ENCODE results near the gene HUWE1. TPM values are rescaled to one million over a fixed set of nuclear protein-coding genes. Genes with fewer than 3 reads are reported as not detected.

The HUWE1 gene
- total and polyA plus RNA-seq, 7 donors = 34.4 to 253 (median 132) TPM

GRCh38 chrX:53561912-53562311 lies 124.6 kb downstream of the HUWE1 start:
- no peak overlapping the region for H3K27ac ChIP-seq
- DNase-seq = no peak
- peaks cover 14 to 96% of the 10 kb centered on the region in 2 donors for H3K36me3 ChIP-seq (ENCODE audit: insufficient read depth in 1 of 2, low read depth in 1 of 2)
- no peaks in the 10 kb centered on the region for H3K4me1 ChIP-seq
- 63 to 95% (median 91%) methylated on average over 3 of the region's 3 CpGs for WGBS, 3 donors
- TF ChIP-seq, protein P1, sequence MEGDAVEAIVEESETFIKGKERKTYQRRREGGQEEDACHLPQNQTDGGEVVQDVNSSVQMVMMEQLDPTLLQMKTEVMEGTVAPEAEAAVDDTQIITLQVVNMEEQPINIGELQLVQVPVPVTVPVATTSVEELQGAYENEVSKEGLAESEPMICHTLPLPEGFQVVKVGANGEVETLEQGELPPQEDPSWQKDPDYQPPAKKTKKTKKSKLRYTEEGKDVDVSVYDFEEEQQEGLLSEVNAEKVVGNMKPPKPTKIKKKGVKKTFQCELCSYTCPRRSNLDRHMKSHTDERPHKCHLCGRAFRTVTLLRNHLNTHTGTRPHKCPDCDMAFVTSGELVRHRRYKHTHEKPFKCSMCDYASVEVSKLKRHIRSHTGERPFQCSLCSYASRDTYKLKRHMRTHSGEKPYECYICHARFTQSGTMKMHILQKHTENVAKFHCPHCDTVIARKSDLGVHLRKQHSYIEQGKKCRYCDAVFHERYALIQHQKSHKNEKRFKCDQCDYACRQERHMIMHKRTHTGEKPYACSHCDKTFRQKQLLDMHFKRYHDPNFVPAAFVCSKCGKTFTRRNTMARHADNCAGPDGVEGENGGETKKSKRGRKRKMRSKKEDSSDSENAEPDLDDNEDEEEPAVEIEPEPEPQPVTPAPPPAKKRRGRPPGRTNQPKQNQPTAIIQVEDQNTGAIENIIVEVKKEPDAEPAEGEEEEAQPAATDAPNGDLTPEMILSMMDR (IDR thresholded peaks at IDR 0.05) = no peak
- ATAC-seq = no peak
- peaks cover 0 to 3% (median 0%) of the 10 kb centered on the region in 3 donors for H3K27me3 ChIP-seq (ENCODE audit: insufficient read depth in 3 of 3, low read length in 2 of 3)
- intact Hi-C loops (cut with DNase I) = no loop called here
- H3K9me3 ChIP-seq = no peaks in the 10 kb centered on the region
- no peak overlapping the region for H3K4me3 ChIP-seq

DNA sequence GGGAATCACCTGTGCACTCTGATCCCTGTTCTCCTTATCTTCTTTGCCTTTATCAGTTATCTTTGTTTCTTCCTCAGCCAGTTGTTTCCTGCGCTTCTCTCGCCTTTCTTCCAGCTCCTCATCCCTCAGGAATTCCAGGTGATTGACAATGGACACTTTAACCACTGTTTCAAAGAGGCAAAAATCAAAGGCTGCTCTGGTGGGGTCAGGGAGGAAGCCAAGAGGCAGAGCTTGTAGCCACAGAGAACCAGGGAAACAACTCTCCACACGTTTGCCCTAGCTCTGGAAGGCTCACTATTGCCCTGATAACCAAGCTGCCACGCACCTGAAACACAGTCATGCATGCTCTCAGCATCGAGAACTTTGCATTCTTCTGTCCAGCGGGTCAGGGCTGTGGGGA lies 127.9 kb downstream of the HUWE1 start:
- Histone ChIP-seq H3K27ac (no peak overlapping the region), H3K9me3 (no peaks in the 10 kb centered on the region), H3K4me3 (no peak overlapping the region), H3K36me3 (ENCODE audit: insufficient read depth in 1 of 2, low read depth in 1 of 2) (peaks cover 19 to 98% of the 10 kb centered on the region in 2 donors), H3K27me3 (ENCODE audit: insufficient read depth in 3 of 3, low read length in 2 of 3) (peaks cover 0 to 3% (median 0%) of the 10 kb centered on the region in 3 donors), H3K4me1 (no peaks in the 10 kb centered on the region)
- DNase-seq (no peak), ATAC-seq (no peak)
- TF ChIP-seq, protein P1 (IDR thresholded peaks at IDR 0.05) = no peak
- intact Hi-C loops (cut with DNase I) = loop anchor here in 1 of 2 donors (5.0 kb wide), 1 partner anchor 34 kb away; no protein-coding TSS in a partner anchor
- WGBS, 3 donors = 72 to 90% (median 87%) methylated on average over 6 of the region's 6 CpGs

GRCh38 chrX:53556868-53557267 lies 129.7 kb downstream of the HUWE1 start:
- H3K4me3 ChIP-seq = no peak overlapping the region
- DNase-seq (no peak), ATAC-seq (no peak)
- 70 to 80% (median 73%) methylated on average over 3 of the region's 3 CpGs for WGBS, 3 donors
- no peaks in the 10 kb centered on the region for H3K9me3 ChIP-seq
- peaks cover 9 to 100% of the 10 kb centered on the region in 2 donors for H3K36me3 ChIP-seq (ENCODE audit: insufficient read depth in 1 of 2, low read depth in 1 of 2)
- peaks cover 0 to 7% (median 0%) of the 10 kb centered on the region in 3 donors for H3K27me3 ChIP-seq (ENCODE audit: insufficient read depth in 3 of 3, low read length in 2 of 3)
- intact Hi-C loops (cut with DNase I) = loop anchor here in 1 of 2 donors (5.0 kb wide), 1 partner anchor 35 kb away; no protein-coding TSS in a partner anchor
- H3K4me1 ChIP-seq = no peaks in the 10 kb centered on the region
- TF ChIP-seq, protein P1 (IDR thresholded peaks at IDR 0.05) = no peak
- H3K27ac ChIP-seq = no peak overlapping the region

- 90 to 98% (median 95%) methylated on average over 14 to 18 of the region's 18 CpGs for WGBS, 3 donors
- Histone ChIP-seq H3K4me3 (no peak overlapping the region), H3K4me1 (no peaks in the 10 kb centered on the region), H3K27me3 (ENCODE audit: insufficient read depth in 3 of 3, low read length in 2 of 3) (peaks cover 0 to 7% (median 0%) of the 10 kb centered on the region in 3 donors), H3K27ac (no peak overlapping the region), H3K36me3 (ENCODE audit: insufficient read depth in 1 of 2, low read depth in 1 of 2) (peaks cover 4 to 100% of the 10 kb centered on the region in 2 donors), H3K9me3 (no peaks in the 10 kb centered on the region)
- no peak for ATAC-seq
- intact Hi-C loops (cut with DNase I) = no loop called here
- TF ChIP-seq, protein P1 (IDR thresholded peaks at IDR 0.05) = no peak
- DNase-seq = no peak
Measured at GRCh38 chrX:53550756-53551463, 135.6 kb downstream of the HUWE1 start.

All from psoas muscle (tissue), 8 donors.